HepG2 (cell line): ENCODE measurements around the gene MPP1.

ENCODE experiments used
- CBX5 ChIP-seq: sonication (generic); formaldehyde crosslinking; IDR thresholded peaks from 2 replicates; pipeline ENCODE4 v1.4.0; 2020; ENCODE audit warnings: missing genetic modification reagents, borderline replicate concordance
- CTCF ChIP-seq: sonication (generic); formaldehyde crosslinking; IDR thresholded peaks from 2 replicates; pipeline ENCODE4 v1.5.0; 2020; ENCODE audit warnings: mild to moderate bottlenecking, missing genetic modification reagents, moderate library complexity
- ELK4 ChIP-seq: sonication (generic); formaldehyde crosslinking; IDR thresholded peaks from 2 replicates; pipeline ENCODE4 v1.9.0; 2021; ENCODE audit warnings: missing genetic modification reagents, borderline replicate concordance
- GFI1 ChIP-seq: sonication (generic); formaldehyde crosslinking; IDR thresholded peaks from 2 replicates; pipeline ENCODE4 v1.5.0; 2020; ENCODE audit warnings: missing genetic modification reagents, mild to moderate bottlenecking, borderline replicate concordance
- IRF2 ChIP-seq: IDR thresholded peaks from 2 replicates; pipeline ENCODE4 v1.6.1; 2018; ENCODE audit warnings: missing genetic modification reagents, missing compliant biosample characterization
- PRDM4 ChIP-seq: sonication (generic); formaldehyde crosslinking; IDR thresholded peaks from 2 replicates; pipeline ENCODE4 v1.9.0; 2021; ENCODE audit warnings: missing genetic modification reagents, borderline replicate concordance
- RBM39 ChIP-seq: fragments of 200-400 bp; formaldehyde crosslinking; IDR thresholded peaks from one replicate; pipeline ENCODE4 v1.6.1; 2018; ENCODE audit warnings: antibody characterized with exemption, mild to moderate bottlenecking, low read depth, low read length; ENCODE audit not compliant: poor library complexity, severe bottlenecking
- SMAD3 ChIP-seq: sonication (generic); formaldehyde crosslinking; IDR thresholded peaks from 2 replicates; pipeline ENCODE4 v1.4.0; 2020; ENCODE audit warnings: missing genetic modification reagents
- ZNF224 ChIP-seq: sonication (generic); formaldehyde crosslinking; IDR thresholded peaks from 2 replicates; pipeline ENCODE4 v1.5.0; 2020; ENCODE audit warnings: mild to moderate bottlenecking, missing genetic modification reagents
- ZNF552 ChIP-seq: sonication (generic); formaldehyde crosslinking; IDR thresholded peaks from 2 replicates; pipeline ENCODE4 v1.9.0; 2022; ENCODE audit warnings: missing genetic modification reagents, mild to moderate bottlenecking, borderline replicate concordance
- ZNF891 ChIP-seq: sonication (generic); formaldehyde crosslinking; IDR thresholded peaks from 2 replicates; pipeline ENCODE4 v1.5.0; 2020; ENCODE audit warnings: mild to moderate bottlenecking, missing genetic modification reagents

- TF ChIP-seq SMAD3 (CRISPR knock-in tag) (no peak), CTCF (CRISPR knock-in tag) (no peak), GFI1 (CRISPR knock-in tag) (no peak), IRF2 (CRISPR knock-in tag) (no peak), ZNF224 (CRISPR knock-in tag) (no peak), ZNF552 (CRISPR knock-in tag) (no peak), ZNF891 (CRISPR knock-in tag) (no peak), ELK4 (CRISPR knock-in tag) (no peak), RBM39 (no peak), PRDM4 (CRISPR knock-in tag) (no peak), CBX5 (CRISPR knock-in tag) (no peak)
Observed at GRCh38 chrX:154758696-154759095, 46.6 kb downstream of the MPP1 start.
